HepG2 (cell line): ENCODE data around the gene CRYGA. TPM values are rescaled to one million over a fixed set of nuclear protein-coding genes. Genes with fewer than 3 reads are reported as not detected.

Experiments used
- ATAC-seq: fragments of 200-7000 bp; cut with Tn5 transposase; 3 replicates; pipeline ENCODE4 v1.9.1; 2020; ENCODE audit warnings: mild to moderate bottlenecking, moderate library complexity
- BruUV-seq: library from RNA; stranded (reverse); fragments of 400-500 nt; replicated peaks from 2 replicates; lab custom pipeline; 2021; lab: Mats Ljungman, UMichigan
- CTCF ChIA-PET: fragments of 300-600 bp; formaldehyde crosslinking; extraction: SDS; loops from one replicate; lab custom pipeline; 2021; ENCODE audit warnings: low total read pairs, inconsistent platforms, low intra/inter-chr PET ratio; lab: Yijun Ruan, JAX
- POLR2A ChIA-PET: fragments of 350-600 bp; sonication (Branson Sonifier 250); formaldehyde crosslinking; loops from one replicate; lab custom pipeline; 2020; ENCODE audit warnings: antibody characterized with exemption, inconsistent platforms; lab: Yijun Ruan, JAX
- DNase-seq: peaks from one replicate; pipeline ENCODE4 v3.0.0-alpha.2; 2015; ENCODE audit warnings: low spot score
- FAIRE-seq: peaks from 3 replicates; lab custom pipeline; 2011; peaks lifted over from hg19 to GRCh38; lab: Jason Lieb, UNC
- H2AFZ ChIP-seq: one replicate; pipeline ENCODE4 v1.6.1; 2011; ENCODE audit warnings: low read length, inconsistent platforms
- H3K27ac ChIP-seq: fragments of 300-600 bp; 3 replicates; pipeline ENCODE4 v1.8.0; 2011; ENCODE audit warnings: mixed run types, mild to moderate bottlenecking, mixed read lengths, low read length, inconsistent platforms; ENCODE audit not compliant: insufficient read depth; ENCODE audit errors: extremely low read length
- H3K27me3 ChIP-seq, 2 experiments: fragments of 200-600 bp in 1 of 2; 2 replicates in 1 of 2; 3 replicates in 1 of 2; pipeline versions ENCODE4 v1.6.0 to v1.8.0; 2011; ENCODE audit warnings: low read length in 2 of 2, mild to moderate bottlenecking in 2 of 2, moderate library complexity in 2 of 2, inconsistent platforms in 1 of 2; ENCODE audit not compliant: insufficient read depth in 2 of 2, control insufficient read depth in 1 of 2
- H3K36me3 ChIP-seq, 2 experiments: fragments of 200-600 bp in 1 of 2; replicated peaks in 1 of 2; 2 replicates in 1 of 2; 3 replicates in 1 of 2; pipeline versions ENCODE4 v1.5.1 to v1.8.0; 2011; ENCODE audit warnings: low read length in 2 of 2, inconsistent platforms in 1 of 2; ENCODE audit not compliant: insufficient read depth in 2 of 2, control insufficient read depth in 1 of 2
- H3K4me1 ChIP-seq: 2 replicates; pipeline ENCODE4 v1.5.1; 2012; ENCODE audit warnings: low read length, inconsistent platforms; ENCODE audit not compliant: insufficient read depth
- H3K4me2 ChIP-seq: 2 replicates; pipeline ENCODE4 v1.6.0; 2011; ENCODE audit warnings: low read depth, low read length, inconsistent platforms
- H3K4me3 ChIP-seq, 3 experiments: fragments of 200-600 bp in 1 of 3; sonication (generic), shearing (Covaris generic) in 1 of 3; replicated peaks in 1 of 3; 2 replicates each; pipeline ENCODE4 v1.5.1; 2011 to 2016; ENCODE audit warnings: low read length in 3 of 3, inconsistent platforms in 2 of 3, low read depth in 2 of 3, mild to moderate bottlenecking in 2 of 3, control low read depth in 1 of 3, mixed read lengths in 1 of 3; ENCODE audit not compliant: insufficient read depth in 1 of 3
- H3K79me2 ChIP-seq: one replicate; pipeline ENCODE4 v1.6.1; 2011; ENCODE audit warnings: low read length, inconsistent platforms; ENCODE audit not compliant: insufficient read depth
- H3K9ac ChIP-seq: 2 replicates; pipeline ENCODE4 v1.6.0; 2011; ENCODE audit warnings: mild to moderate bottlenecking, low read depth, low read length, inconsistent platforms; ENCODE audit not compliant: insufficient read depth
- H3K9me3 ChIP-seq: 2 replicates; pipeline ENCODE4 v1.5.1; 2012; ENCODE audit warnings: mild to moderate bottlenecking, low read length
- H4K20me1 ChIP-seq: 2 replicates; pipeline ENCODE4 v1.6.0; 2011; ENCODE audit warnings: inconsistent platforms, mild to moderate bottlenecking, low read length, moderate library complexity; ENCODE audit not compliant: insufficient read depth
- HINFP ChIP-seq: sonication (generic); formaldehyde crosslinking; IDR thresholded peaks from 2 replicates; pipeline ENCODE4 v1.4.0; 2020; ENCODE audit warnings: low read depth, mild to moderate bottlenecking, missing genetic modification reagents
- MAFF ChIP-seq: IDR thresholded peaks from 2 replicates; pipeline ENCODE4 v1.6.1; 2011; ENCODE audit warnings: low read depth, low read length, improper control_type of control experiment
- MAFK ChIP-seq, 2 experiments: IDR thresholded peaks in 1 of 2; conservative IDR thresholded peaks in 1 of 2; 2 replicates each; pipeline ENCODE4 v1.6.1; 2011; ENCODE audit warnings: improper control_type of control experiment in 2 of 2, low read length in 2 of 2
- NR2C2 ChIP-seq: sonication (generic); formaldehyde crosslinking; IDR thresholded peaks from 2 replicates; pipeline ENCODE4 v1.4.0; 2020; ENCODE audit warnings: missing genetic modification reagents, mild to moderate bottlenecking, moderate library complexity, borderline replicate concordance
- PITX1 ChIP-seq: sonication (generic); formaldehyde crosslinking; IDR thresholded peaks from 2 replicates; pipeline ENCODE4 v1.5.1; 2020; ENCODE audit warnings: mild to moderate bottlenecking, missing genetic modification reagents
- ZNF10 ChIP-seq: sonication (generic); formaldehyde crosslinking; IDR thresholded peaks from 2 replicates; pipeline ENCODE4 v1.4.0; 2020; ENCODE audit warnings: mild to moderate bottlenecking, low read depth, missing genetic modification reagents, borderline replicate concordance
- WGBS: methylation state at CpG from one replicate; pipeline ENCODE4 v1.1.6; 2017; ENCODE audit warnings: low lambda C conversion rate; 5-methylcytosine and 5-hydroxymethylcytosine counted together
- in situ Hi-C: cut with HindIII; loops from 2 replicates; pipeline ENCODE4 v1.10.0; 2017; ENCODE audit warnings: low pct_unique_long_range_greater_than_20kb; ENCODE audit not compliant: extremely low pct_ligation_motif_present
- intact Hi-C: fragments of 100-400 bp; cut with micrococcal nuclease; formaldehyde crosslinking; loops from one replicate; pipeline ENCODE4 v1.10.0; 2022; ENCODE audit not compliant: unreplicated experiment
- polyA plus RNA-seq, 8 experiments: library from polyadenylated mRNA; depleted of rRNA in 3 of 8; stranded (reverse) in 7 of 8; unstranded in 1 of 8; fragments of >200 nt; fragmentation: Illumina TruSeq in 4 of 8; extraction: Trizol in 4 of 8; gene quantifications; 2 replicates each; pipeline versions ENCODE4 v1.2.1 to v1.2.3, GENCODE V29; 2011 to 2016; ENCODE audit warnings: low read depth in 4 of 8, missing spikeins in 1 of 8, mixed read lengths in 1 of 8; ENCODE audit not compliant: insufficient read depth in 1 of 8
- total RNA-seq, 5 experiments: library from RNA; depleted of rRNA; stranded (reverse); fragments of >200 nt; fragmentation: Illumina TruSeq; extraction: Trizol; gene quantifications; 2 replicates each; pipeline ENCODE4 v1.2.3, GENCODE V29; 2016; ENCODE audit warnings: low read depth in 1 of 5
- TF ChIP-seq, protein P1 (sequence below), 2 experiments: sonication (generic) in 1 of 2; formaldehyde crosslinking in 1 of 2; IDR thresholded peaks; 2 replicates each; pipeline versions ENCODE4 v1.4.0 to v1.6.1; 2018 to 2020; ENCODE audit warnings: missing genetic modification reagents in 2 of 2, borderline replicate concordance in 1 of 2, low read depth in 1 of 2, mild to moderate bottlenecking in 1 of 2, missing biosample characterization in 1 of 2
- TF ChIP-seq, protein P2 (sequence below): sonication (generic); formaldehyde crosslinking; IDR thresholded peaks from 2 replicates; pipeline ENCODE4 v1.5.0; 2020; ENCODE audit warnings: missing genetic modification reagents, mild to moderate bottlenecking, borderline replicate concordance

CRYGA gene
- total and polyA plus RNA-seq, 2 of the 13 experiments (the other 11 are each of a cell fraction or from before 2014, with no cell fraction given): not detected

DNA sequence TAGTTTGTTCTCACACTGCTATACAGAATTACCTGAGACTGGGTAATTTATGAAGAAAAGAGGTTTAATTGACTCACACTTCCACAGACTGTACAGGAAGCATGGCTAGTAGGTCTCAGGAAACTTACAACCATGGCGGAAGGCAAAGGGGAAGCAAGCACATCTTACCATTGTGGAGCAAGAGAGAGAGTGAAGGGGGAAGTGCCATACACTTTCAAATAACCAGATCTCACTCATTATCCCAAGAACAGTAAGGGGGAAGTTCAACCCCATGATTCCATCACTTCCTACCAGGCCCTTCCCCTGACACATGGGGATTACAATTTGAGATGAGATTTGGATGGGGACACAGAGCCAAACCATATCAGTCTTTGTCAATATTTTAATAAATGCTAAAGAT lies 12.4 kb downstream of the CRYGA start:
- intact Hi-C loops (no loop called here), in situ Hi-C loops (no loop called here)
- no peak overlapping the region for H3K4me2 ChIP-seq
- H3K9me3 ChIP-seq: no peaks in the 10 kb centered on the region
- DNase-seq: no peak
- no peak overlapping the region for H3K27ac ChIP-seq
- TF ChIP-seq ZNF10 (CRISPR knock-in tag) (no peak), PITX1 (CRISPR knock-in tag) (no peak), HINFP (CRISPR knock-in tag) (no peak)
- TF ChIP-seq, protein P1, sequence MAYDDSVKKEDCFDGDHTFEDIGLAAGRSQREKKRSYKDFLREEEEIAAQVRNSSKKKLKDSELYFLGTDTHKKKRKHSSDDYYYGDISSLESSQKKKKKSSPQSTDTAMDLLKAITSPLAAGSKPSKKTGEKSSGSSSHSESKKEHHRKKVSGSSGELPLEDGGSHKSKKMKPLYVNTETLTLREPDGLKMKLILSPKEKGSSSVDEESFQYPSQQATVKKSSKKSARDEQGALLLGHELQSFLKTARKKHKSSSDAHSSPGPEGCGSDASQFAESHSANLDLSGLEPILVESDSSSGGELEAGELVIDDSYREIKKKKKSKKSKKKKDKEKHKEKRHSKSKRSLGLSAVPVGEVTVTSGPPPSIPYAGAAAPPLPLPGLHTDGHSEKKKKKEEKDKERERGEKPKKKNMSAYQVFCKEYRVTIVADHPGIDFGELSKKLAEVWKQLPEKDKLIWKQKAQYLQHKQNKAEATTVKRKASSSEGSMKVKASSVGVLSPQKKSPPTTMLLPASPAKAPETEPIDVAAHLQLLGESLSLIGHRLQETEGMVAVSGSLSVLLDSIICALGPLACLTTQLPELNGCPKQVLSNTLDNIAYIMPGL (CRISPR knock-in tag; IDR thresholded peaks at IDR 0.05; ENCODE audit: borderline replicate concordance in 1 of 2, low read depth in 1 of 2): no peak
- ChIA-PET CTCF (no interaction called here), POLR2A (no interaction called here)
- ATAC-seq: no peak
- H3K27me3 ChIP-seq: peaks cover 0 to 5% of the 10 kb centered on the region in 2 experiments; a peak in 1 of 5 replicates
- no peak overlapping the region for H2AFZ ChIP-seq
- H3K79me2 ChIP-seq: no peaks in the 10 kb centered on the region
- no peak overlapping the region for H3K9ac ChIP-seq
- WGBS: 65% methylated on average over 1 of the region's 1 CpG
- H4K20me1 ChIP-seq: no peaks in the 10 kb centered on the region
- no peaks in the 10 kb centered on the region for H3K36me3 ChIP-seq
- no peak for FAIRE-seq
- H3K4me1 ChIP-seq: no peaks in the 10 kb centered on the region
- no TSS peak for BruUV-seq
- H3K4me3 ChIP-seq: no peak overlapping the region

GRCh38 chr2:208150094-208150493 lies 13.3 kb downstream of the CRYGA start:
- POLR2A ChIA-PET: no interaction called here
- no peak for FAIRE-seq
- no peak overlapping the region for H3K4me2 ChIP-seq

More at GRCh38 chr2:208150094-208150493, 13.3 kb downstream of the CRYGA start:
- Histone ChIP-seq H3K4me1 (no peaks in the 10 kb centered on the region), H3K9me3 (no peaks in the 10 kb centered on the region), H3K36me3 (no peaks in the 10 kb centered on the region), H3K27ac (no peak overlapping the region), H3K27me3 (peaks cover 0 to 8% of the 10 kb centered on the region in 2 experiments; a peak in 1 of 5 replicates), H3K4me3 (no peak overlapping the region), H4K20me1 (no peaks in the 10 kb centered on the region), H3K9ac (no peak overlapping the region), H2AFZ (no peak overlapping the region), H3K79me2 (no peaks in the 10 kb centered on the region)
- BruUV-seq: no TSS peak
- CTCF ChIA-PET: no interaction called here
- in situ Hi-C loops: no loop called here
- TF ChIP-seq NR2C2 (CRISPR knock-in tag) (no peak), MAFF (peak; percentile 78), MAFK (conservative IDR thresholded peaks at IDR 0.05 in 1 of 2, IDR thresholded peaks at IDR 0.05 in 1 of 2; ENCODE audit: low read length in 2 of 2) (peak; percentile 77 to 83)
- TF ChIP-seq, protein P2, sequence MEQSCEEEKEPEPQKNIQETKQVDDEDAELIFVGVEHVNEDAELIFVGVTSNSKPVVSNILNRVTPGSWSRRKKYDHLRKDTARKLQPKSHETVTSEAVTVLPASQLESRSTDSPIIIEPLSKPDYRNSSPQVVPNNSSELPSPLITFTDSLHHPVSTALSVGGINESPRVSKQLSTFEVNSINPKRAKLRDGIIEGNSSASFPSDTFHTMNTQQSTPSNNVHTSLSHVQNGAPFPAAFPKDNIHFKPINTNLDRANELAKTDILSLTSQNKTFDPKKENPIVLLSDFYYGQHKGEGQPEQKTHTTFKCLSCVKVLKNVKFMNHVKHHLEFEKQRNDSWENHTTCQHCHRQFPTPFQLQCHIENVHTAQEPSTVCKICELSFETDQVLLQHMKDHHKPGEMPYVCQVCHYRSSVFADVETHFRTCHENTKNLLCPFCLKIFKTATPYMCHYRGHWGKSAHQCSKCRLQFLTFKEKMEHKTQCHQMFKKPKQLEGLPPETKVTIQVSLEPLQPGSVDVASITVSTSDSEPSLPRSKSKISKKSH (CRISPR knock-in tag): no peak
- ATAC-seq (no peak), DNase-seq (no peak)
- intact Hi-C loops: no loop called here
